Sigmoid colon (tissue), 7 donors: Measurements from ENCODE around the gene CDC42EP4. TPM values are rescaled to one million over a fixed set of nuclear protein-coding genes. Genes with fewer than 3 reads are reported as not detected.

ENCODE experiments used
- DNase-seq: peaks from one replicate; pipeline ENCODE4 v3.0.0-alpha.2; 2019
- H3K27ac ChIP-seq, 4 donors: fragments of 200-600 bp; sonication (generic); one replicate each; pipeline ENCODE4 v1.5.1; 2016 to 2019; ENCODE audit warnings: mild to moderate bottlenecking in 1 of 4
- H3K27me3 ChIP-seq, 3 donors: fragments of 200-600 bp; sonication (generic); one replicate each; pipeline ENCODE4 v1.5.1; 2019; ENCODE audit warnings: mild to moderate bottlenecking in 1 of 3
- H3K36me3 ChIP-seq, 4 donors: fragments of 200-600 bp; sonication (generic); one replicate each; pipeline ENCODE4 v1.5.1; 2016 to 2019
- H3K4me1 ChIP-seq, 4 donors: fragments of 200-600 bp; sonication (generic); one replicate each; pipeline ENCODE4 v1.5.1; 2017 to 2019
- H3K4me3 ChIP-seq, 4 donors: fragments of 200-600 bp; sonication (generic); one replicate each; pipeline ENCODE4 v1.5.1; 2017 to 2019; ENCODE audit warnings: mild to moderate bottlenecking in 2 of 4, moderate library complexity in 1 of 4
- H3K9me3 ChIP-seq, 4 donors: fragments of 200-600 bp in 3 of 4; sonication (generic) in 3 of 4; one replicate each; pipeline versions ENCODE4 v1.5.1 to v1.6.1; 2013 to 2019
- CTCF ChIP-seq, 4 experiments: fragments of 450-650 bp in 3 of 4; fragments of 200-600 bp in 1 of 4; IDR thresholded peaks; one replicate each; pipeline ENCODE4 v1.5.1; 2016 to 2019; ENCODE audit warnings: antibody characterized with exemption in 4 of 4, mild to moderate bottlenecking in 3 of 4, moderate library complexity in 2 of 4
- EP300 ChIP-seq, 4 donors: sonication (generic); formaldehyde crosslinking; IDR thresholded peaks; one replicate each; pipeline ENCODE4 v1.6.1; 2017; ENCODE audit warnings: antibody characterized with exemption in 4 of 4
- POLR2A ChIP-seq, 2 donors: fragments of 450-650 bp; IDR thresholded peaks; one replicate each; pipeline ENCODE4 v1.6.1; 2016; ENCODE audit warnings: antibody characterized with exemption in 2 of 2, mild to moderate bottlenecking in 2 of 2, moderate library complexity in 2 of 2
- POLR2AphosphoS5 ChIP-seq, 4 donors: sonication (generic); formaldehyde crosslinking; IDR thresholded peaks; one replicate each; pipeline ENCODE4 v1.6.1; 2017; ENCODE audit warnings: antibody characterized with exemption in 4 of 4
- WGBS, 2 donors: extraction: QIAGEN DNeasy Blood & Tissue Kit; methylation state at CpG; one replicate each; pipeline ENCODE4 v1.1.7; 2013; 5-methylcytosine and 5-hydroxymethylcytosine counted together
- intact Hi-C: fragments of 100-400 bp; cut with DNase I; formaldehyde crosslinking; loops from one replicate; pipeline ENCODE4 v1.15.1; 2023
- polyA plus RNA-seq, 3 donors: library from polyadenylated mRNA; stranded (reverse); fragments of 200-250 nt; gene quantifications; one replicate each; pipeline ENCODE4 v1.2.3, GENCODE V29; 2013
- total RNA-seq, 4 donors: library from RNA; depleted of rRNA; stranded (reverse); fragments of >200 nt; gene quantifications; one replicate each; pipeline ENCODE4 v1.1.0, GENCODE V29; 2016
- donor health status: healthy with polysubstance abuse.
- donor health status: Bipolar disorder and iron deficiency.
- donor health status: healthy.

CDC42EP4 gene
- total and polyA plus RNA-seq, 7 donors = 44.0 to 87.6 (median 68.1) TPM

DNA sequence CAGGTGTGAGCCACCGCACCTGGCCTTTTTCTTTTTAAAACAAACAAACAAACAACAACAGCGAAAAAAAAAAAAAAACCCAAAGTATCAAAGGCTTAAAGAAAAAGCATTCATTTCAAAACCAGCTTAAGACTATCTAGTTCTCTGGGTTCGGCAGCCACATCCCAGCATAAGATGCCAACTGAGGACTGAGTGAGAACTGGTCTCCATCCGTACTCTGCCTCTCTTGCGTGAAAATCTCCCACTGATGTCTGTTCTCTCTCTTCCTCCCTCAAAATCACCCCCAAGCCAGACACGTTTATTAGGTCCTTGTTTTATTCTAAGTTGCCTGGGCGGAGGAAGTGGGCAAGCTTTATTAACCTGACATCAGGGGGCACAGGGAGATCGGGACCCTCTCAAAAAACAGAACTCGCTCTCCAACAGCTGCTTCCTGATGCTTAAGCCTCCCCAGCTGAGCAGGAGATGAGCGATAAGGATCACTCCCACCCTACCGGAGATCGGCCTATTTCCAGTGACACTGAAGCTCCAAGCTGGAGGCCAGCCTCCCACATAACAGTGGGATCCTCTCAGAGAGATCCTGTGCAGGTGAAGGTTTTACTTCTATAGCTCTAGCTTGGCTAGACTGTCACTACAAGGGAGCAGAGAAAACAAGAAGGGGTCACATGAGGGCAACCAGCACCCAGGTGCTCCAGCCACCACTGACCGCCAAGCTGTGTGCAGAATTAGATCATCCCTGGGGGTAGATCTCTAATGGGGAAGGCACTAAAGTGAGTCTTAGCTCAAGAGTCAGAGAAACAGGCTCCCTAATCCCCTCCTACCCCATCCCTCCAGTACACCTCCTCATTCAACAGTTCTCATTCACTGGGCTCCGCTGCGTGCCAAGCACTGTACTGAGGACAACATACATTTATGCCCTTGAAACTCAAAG, 13.6 kb downstream of the CDC42EP4 start:
- Histone ChIP-seq H3K4me3 (peak overlapping the region in 1 of 4 donors; percentile 13), H3K36me3 (no peaks in the 10 kb centered on the region), H3K27ac (peak overlapping the region in 3 of 4 donors; percentile 68 to 100 (median 80)), H3K4me1 (peaks cover 0 to 86% (median 75%) of the 10 kb centered on the region in 4 donors), H3K9me3 (no peaks in the 10 kb centered on the region), H3K27me3 (no peaks in the 10 kb centered on the region)
- intact Hi-C loops = no loop called here
- TF ChIP-seq POLR2AphosphoS5 (IDR thresholded peaks at IDR 0.05) (no peak), EP300 (IDR thresholded peaks at IDR 0.05) (no peak), POLR2A (IDR thresholded peaks at IDR 0.05) (no peak), CTCF (IDR thresholded peaks at IDR 0.05) (no peak)
- 60 to 81% methylated on average over 15 of the region's 15 CpGs for WGBS, 2 donors
- DNase-seq = no peak

DNA sequence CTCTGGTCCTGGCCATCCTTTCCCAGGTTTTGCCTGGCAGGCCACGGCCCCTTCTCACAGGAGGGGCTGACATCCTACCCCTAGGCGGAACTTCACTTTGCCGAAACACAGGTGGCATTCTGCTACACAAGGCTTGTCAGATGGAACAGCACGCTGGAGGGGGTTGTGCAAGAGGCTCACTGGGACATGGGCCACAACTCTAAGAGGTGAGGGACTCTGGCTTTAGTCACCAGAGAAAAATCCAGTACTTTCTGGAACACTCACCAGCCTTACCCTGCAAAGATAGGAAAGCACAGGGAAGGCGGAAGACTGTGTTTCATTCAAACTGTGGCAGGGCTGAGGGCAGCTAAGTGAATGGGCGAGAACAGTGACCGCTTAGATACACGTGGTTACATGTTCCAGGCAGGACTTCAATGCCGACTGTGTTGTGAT, 18.3 kb downstream of the CDC42EP4 start:
- 71 to 76% methylated on average over 9 of the region's 9 CpGs for WGBS, 2 donors
- H3K9me3 ChIP-seq = no peaks in the 10 kb centered on the region
- peak in 1 of 4 donors; percentile 62 for TF ChIP-seq EP300 (IDR thresholded peaks at IDR 0.05)
- peak; percentile 43 to 74 (median 64) for TF ChIP-seq POLR2AphosphoS5 (IDR thresholded peaks at IDR 0.05)
- TF ChIP-seq POLR2A (IDR thresholded peaks at IDR 0.05) = no peak
- no peak for TF ChIP-seq CTCF (IDR thresholded peaks at IDR 0.05)
- peak overlapping the region; percentile 76 to 100 (median 86) for H3K27ac ChIP-seq
- H3K36me3 ChIP-seq = no peaks in the 10 kb centered on the region
- H3K4me1 ChIP-seq = peaks cover 0 to 90% (median 82%) of the 10 kb centered on the region in 4 donors
- H3K27me3 ChIP-seq = no peaks in the 10 kb centered on the region
- no peak overlapping the region for H3K4me3 ChIP-seq
- intact Hi-C loops = no loop called here
- DNase-seq = peak; percentile 92

DNA sequence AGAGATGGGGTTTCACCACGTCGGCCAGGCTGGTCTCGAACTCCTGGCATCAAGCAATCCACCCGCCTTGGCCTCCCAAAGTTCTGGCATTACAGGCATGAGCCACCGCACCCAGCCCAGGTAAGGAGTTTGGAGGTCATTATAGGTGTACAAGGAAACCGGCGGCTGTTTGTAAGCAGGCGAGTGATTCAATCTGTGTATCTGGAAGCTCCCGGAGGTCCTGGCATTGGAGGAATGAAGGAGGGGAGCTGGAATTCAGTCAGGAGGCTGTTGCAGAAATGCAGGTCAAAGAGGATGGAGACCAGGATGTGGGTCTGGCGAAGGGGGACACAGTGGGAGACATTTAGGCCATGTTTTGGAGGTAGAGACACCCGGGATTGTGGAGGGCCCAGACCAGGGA, 18.8 kb downstream of the CDC42EP4 start:
- DNase-seq = no peak
- Histone ChIP-seq H3K27me3 (no peaks in the 10 kb centered on the region), H3K4me1 (peaks cover 0 to 90% (median 82%) of the 10 kb centered on the region in 4 donors), H3K9me3 (no peaks in the 10 kb centered on the region), H3K27ac (peak overlapping the region; percentile 76 to 100 (median 86)), H3K36me3 (no peaks in the 10 kb centered on the region), H3K4me3 (no peak overlapping the region)
- TF ChIP-seq POLR2A (IDR thresholded peaks at IDR 0.05) (no peak), EP300 (IDR thresholded peaks at IDR 0.05) (no peak), CTCF (IDR thresholded peaks at IDR 0.05) (no peak), POLR2AphosphoS5 (IDR thresholded peaks at IDR 0.05) (no peak)
- intact Hi-C loops = no loop called here
- WGBS, 2 donors = 66 to 80% methylated on average over 11 of the region's 11 CpGs

GRCh38 chr17:73292031-73292531, 19.7 kb downstream of the CDC42EP4 start:
- intact Hi-C loops = no loop called here
- DNase-seq = peak; percentile 87
- H3K27me3 ChIP-seq = no peaks in the 10 kb centered on the region
- peak overlapping the region in 1 of 4 donors; percentile 12 for H3K4me3 ChIP-seq
- peak overlapping the region; percentile 76 to 100 (median 86) for H3K27ac ChIP-seq
- H3K4me1 ChIP-seq = peaks cover 0 to 90% (median 86%) of the 10 kb centered on the region in 4 donors
- TF ChIP-seq POLR2AphosphoS5 (IDR thresholded peaks at IDR 0.05) (peak; percentile 18 to 50 (median 39)), CTCF (IDR thresholded peaks at IDR 0.05) (no peak), POLR2A (IDR thresholded peaks at IDR 0.05) (no peak)
- no peaks in the 10 kb centered on the region for H3K9me3 ChIP-seq
- 75 to 78% methylated on average over 12 of the region's 12 CpGs for WGBS, 2 donors
- H3K36me3 ChIP-seq = no peaks in the 10 kb centered on the region
